GM12878 (cell line): Measurements from ENCODE around the gene HELZ. TPM values are rescaled to one million over a fixed set of nuclear protein-coding genes. Genes with fewer than 3 reads are reported as not detected.
A peak's percentile ranks its signal among the peaks of the same experiment; 100 is the strongest.

Source experiments
- ATAC-seq: fragments of 200-7000 bp; cut with Tn5 transposase; 3 replicates; pipeline ENCODE4 v1.9.1; 2020; ENCODE audit warnings: mild to moderate bottlenecking, moderate library complexity
- BruUV-seq: library from RNA; stranded (reverse); fragments of 400-500 nt; replicated peaks from 2 replicates; lab custom pipeline; 2021; lab: Mats Ljungman, UMichigan
- CTCF ChIA-PET: fragments of 300-600 bp; sonication (Branson Sonifier 250); formaldehyde crosslinking; extraction: SDS; loops from one replicate; lab custom pipeline; 2021; ENCODE audit warnings: inconsistent platforms; lab: Yijun Ruan, JAX
- POLR2A ChIA-PET: fragments of 350-600 bp; formaldehyde crosslinking; extraction: SDS; loops from one replicate; lab custom pipeline; 2021; ENCODE audit warnings: inconsistent platforms; lab: Charles Lee
- RAD21 ChIA-PET: fragments of 300-600 bp; sonication (Branson Sonifier 250); formaldehyde crosslinking; loops from one replicate; lab custom pipeline; 2023; ENCODE audit warnings: antibody characterized with exemption; ENCODE audit not compliant: unreplicated experiment; lab: Charles Lee
- SMC1A ChIA-PET: fragments of 300-600 bp; sonication (Branson Sonifier 250); formaldehyde crosslinking; loops from one replicate; lab custom pipeline; 2023; ENCODE audit not compliant: unreplicated experiment, uncharacterized antibody; lab: Charles Lee
- DNase-seq: peaks from one replicate; pipeline ENCODE4 v3.0.0-alpha.2; 2011; ENCODE audit warnings: low read depth, low spot score
- FAIRE-seq: peaks from 3 replicates; lab custom pipeline; 2011; peaks lifted over from hg19 to GRCh38; lab: Jason Lieb, UNC
- H2AFZ ChIP-seq: 2 replicates; pipeline ENCODE4 v1.6.0; 2011; ENCODE audit warnings: low read depth, low read length, control low read depth; ENCODE audit not compliant: control insufficient read depth
- H3K27ac ChIP-seq: 2 replicates; pipeline ENCODE4 v1.5.1; 2011; ENCODE audit warnings: control low read depth; ENCODE audit not compliant: control insufficient read depth, insufficient read depth
- H3K27me3 ChIP-seq, 2 experiments: replicated peaks in 1 of 2; 2 replicates each; pipeline versions ENCODE4 v1.6.0 to v1.6.1; 2011; ENCODE audit warnings: low read length in 1 of 2; ENCODE audit not compliant: control insufficient read depth in 2 of 2, insufficient read depth in 2 of 2
- H3K36me3 ChIP-seq, 2 experiments: 2 replicates each; pipeline ENCODE4 v1.5.1; 2011; ENCODE audit warnings: low read length in 1 of 2; ENCODE audit not compliant: control insufficient read depth in 2 of 2, insufficient read depth in 2 of 2
- H3K4me1 ChIP-seq: 2 replicates; pipeline ENCODE4 v1.6.1; 2011; ENCODE audit warnings: mild to moderate bottlenecking, low read length, moderate library complexity, mixed read lengths; ENCODE audit not compliant: control insufficient read depth, insufficient read depth
- H3K4me2 ChIP-seq: 2 replicates; pipeline ENCODE4 v1.6.0; 2011; ENCODE audit warnings: control low read depth; ENCODE audit not compliant: control insufficient read depth, insufficient read depth
- H3K4me3 ChIP-seq: fragments of 200-600 bp; sonication (generic); 2 replicates; pipeline ENCODE4 v1.5.1; 2016
- H3K79me2 ChIP-seq: 2 replicates; pipeline ENCODE4 v1.6.0; 2011; ENCODE audit warnings: low read length; ENCODE audit not compliant: control insufficient read depth, insufficient read depth
- H3K9ac ChIP-seq: 2 replicates; pipeline ENCODE4 v1.8.0; 2011; ENCODE audit warnings: low read length, control low read depth, mixed read lengths; ENCODE audit not compliant: control insufficient read depth, insufficient read depth
- H3K9me3 ChIP-seq: replicated peaks from 3 replicates; pipeline ENCODE4 v1.5.1; 2011; ENCODE audit warnings: mild to moderate bottlenecking, low read length; ENCODE audit not compliant: control insufficient read depth, insufficient read depth
- H4K20me1 ChIP-seq: 2 replicates; pipeline ENCODE4 v1.6.0; 2011; ENCODE audit not compliant: control insufficient read depth, insufficient read depth
- ATF2 ChIP-seq: IDR thresholded peaks from 2 replicates; pipeline ENCODE4 v1.6.1; 2012; ENCODE audit warnings: low read length, inconsistent platforms
- BCL11A ChIP-seq: IDR thresholded peaks from 2 replicates; pipeline ENCODE4 v1.6.1; 2011; ENCODE audit warnings: low read depth, low read length
- CREB1 ChIP-seq: IDR thresholded peaks from 2 replicates; pipeline ENCODE4 v1.6.1; 2012; ENCODE audit warnings: low read depth, mild to moderate bottlenecking, inconsistent platforms
- CREM ChIP-seq: IDR thresholded peaks from 2 replicates; pipeline ENCODE4 v1.6.1; 2014; ENCODE audit warnings: antibody characterized with exemption, low read depth
- EP300 ChIP-seq, 2 experiments: fragments of 150-350 bp in 1 of 2; IDR thresholded peaks; 2 replicates each; pipeline ENCODE4 v1.6.1; 2011 to 2012; ENCODE audit warnings: low read depth in 2 of 2, low read length in 2 of 2, borderline replicate concordance in 1 of 2, improper control_type of control experiment in 1 of 2, inconsistent platforms in 1 of 2; ENCODE audit not compliant: control insufficient read depth in 1 of 2
- ETV6 ChIP-seq, 2 experiments: fragments of 450-650 bp in 1 of 2; IDR thresholded peaks in 1 of 2; conservative IDR thresholded peaks in 1 of 2; 2 replicates each; pipeline ENCODE4 v1.6.1; 2014; ENCODE audit warnings: antibody characterized with exemption in 1 of 2, borderline replicate concordance in 1 of 2, low read depth in 1 of 2, mild to moderate bottlenecking in 1 of 2, moderate library complexity in 1 of 2
- FOS ChIP-seq: IDR thresholded peaks from 3 replicates; pipeline ENCODE4 v1.6.1; 2011; ENCODE audit warnings: borderline replicate concordance; ENCODE audit not compliant: insufficient read length; ENCODE audit errors: extremely low read depth
- LARP7 ChIP-seq: fragments of 450-650 bp; IDR thresholded peaks from 2 replicates; pipeline ENCODE4 v1.6.1; 2017; ENCODE audit warnings: mild to moderate bottlenecking
- NFIC ChIP-seq: IDR thresholded peaks from 2 replicates; pipeline ENCODE4 v1.6.1; 2012; ENCODE audit warnings: low read depth, mild to moderate bottlenecking, inconsistent platforms, low read length, moderate library complexity
- RUNX3 ChIP-seq: IDR thresholded peaks from 2 replicates; pipeline ENCODE4 v1.6.1; 2012; ENCODE audit warnings: low read length, inconsistent platforms
- SIX5 ChIP-seq: IDR thresholded peaks from 2 replicates; pipeline ENCODE4 v1.6.1; 2011; ENCODE audit warnings: mild to moderate bottlenecking, low read depth, low read length, moderate library complexity; ENCODE audit not compliant: severe bottlenecking
- SMC3 ChIP-seq: IDR thresholded peaks from 2 replicates; pipeline ENCODE4 v1.6.1; 2011; ENCODE audit warnings: low read length, improper control_type of control experiment, borderline replicate concordance
- SPI1 ChIP-seq: IDR thresholded peaks from 2 replicates; pipeline ENCODE4 v1.6.1; 2011; ENCODE audit warnings: low read depth, mild to moderate bottlenecking, low read length, moderate library complexity, borderline replicate concordance; ENCODE audit not compliant: insufficient read depth
- WGBS: methylation state at CpG from one replicate; pipeline ENCODE4 v1.1.6; 2016; ENCODE audit warnings: low lambda C conversion rate; ENCODE audit not compliant: insufficient replicate concordance, insufficient coverage; ENCODE audit errors: missing lambda C conversion rate; 5-methylcytosine and 5-hydroxymethylcytosine counted together
- in situ Hi-C: fragments of 300-500 bp; cut with MboI; formaldehyde crosslinking; loops from 9 replicates; pipeline ENCODE4 v1.14.3; 2018; ENCODE audit warnings: mixed read lengths
- intact Hi-C: fragments of 100-400 bp; cut with micrococcal nuclease; formaldehyde crosslinking; loops from one replicate; pipeline ENCODE4 v1.14.2; 2022; ENCODE audit not compliant: unreplicated experiment
- polyA plus RNA-seq, 11 experiments: library from polyadenylated mRNA; depleted of rRNA in 4 of 11; unstranded in 6 of 11; stranded (reverse) in 5 of 11; fragments of >200 nt; fragmentation: Nextera tagmentation in 4 of 11; fragmentation: Illumina TruSeq in 1 of 11; extraction: Ambion mirVana in 4 of 11; extraction: Trizol in 1 of 11; gene quantifications; 1 replicate in 1 of 11; 2 replicates in 10 of 11; pipeline versions ENCODE4 v1.2.1 to v1.2.3, GENCODE V29; 2011 to 2016; ENCODE audit warnings: inconsistent platforms in 2 of 11, missing spikeins in 2 of 11, low read depth in 1 of 11
- total RNA-seq, 4 experiments: library from RNA; depleted of rRNA in 3 of 4; stranded (reverse); fragments of >200 nt in 3 of 4; fragmentation: Illumina TruSeq in 1 of 4; extraction: Trizol in 1 of 4; gene quantifications; 2 replicates each; pipeline versions ENCODE4 v1.2.1 to v1.2.3, GENCODE V29; 2013 to 2021
- TF ChIP-seq, protein P1 (sequence below): fragments of 450-650 bp; IDR thresholded peaks from 2 replicates; pipeline ENCODE4 v1.6.1; 2017; ENCODE audit warnings: mild to moderate bottlenecking, moderate library complexity
- TF ChIP-seq, protein P2 (sequence below): IDR thresholded peaks from 2 replicates; pipeline ENCODE4 v1.6.1; 2011; ENCODE audit warnings: mild to moderate bottlenecking, low read depth, low read length, moderate library complexity; ENCODE audit not compliant: insufficient replicate concordance

The HELZ gene
- total and polyA plus RNA-seq, 10 of the 15 experiments (the other 5 are each of a cell fraction or from before 2014, with no cell fraction given): 1.5 to 36.8 (median 19.1) TPM

GRCh38 chr17:67082107-67082506, 162.9 kb downstream of the HELZ start:
- CTCF ChIA-PET: interaction anchor here (0.5 to 3.1 kb wide), 38 partner anchors 8 to 376 kb away, joined by 3 to 29 read pairs (median 5); no protein-coding TSS in a partner anchor
- H4K20me1 ChIP-seq: no peaks in the 10 kb centered on the region
- H3K79me2 ChIP-seq: no peaks in the 10 kb centered on the region; the same call in 1 of the 2 replicates
- no peak overlapping the region for H3K9ac ChIP-seq
- no peak overlapping the region for H2AFZ ChIP-seq
- no TSS peak for BruUV-seq
- RAD21 ChIA-PET: interaction anchor here (0.9 to 2.8 kb wide), 18 partner anchors 9 to 368 kb away, joined by 3 to 19 read pairs (median 5); no protein-coding TSS in a partner anchor
- SMC1A ChIA-PET: interaction anchor here (0.7 to 2.6 kb wide), 31 partner anchors 9 to 516 kb away, joined by 3 to 14 read pairs (median 4); no protein-coding TSS in a partner anchor
- peak; percentile 90 for ATAC-seq
- peaks cover 2 to 10% of the 10 kb centered on the region in 2 experiments for H3K36me3 ChIP-seq
- intact Hi-C loops: loop anchor here (2.0 to 5.0 kb wide), 4 partner anchors 47 to 367 kb away; no protein-coding TSS in a partner anchor
- FAIRE-seq: no peak
- H3K27me3 ChIP-seq: no peaks in the 10 kb centered on the region
- H3K27ac ChIP-seq: no peak overlapping the region
- 0% methylated on average over 1 of the region's 1 CpG for WGBS
- in situ Hi-C loops: no loop called here
- POLR2A ChIA-PET: interaction anchor here (0.5 to 1.5 kb wide), 4 partner anchors 32 to 585 kb away, joined by 3 to 4 read pairs (median 3); no protein-coding TSS in a partner anchor
- DNase-seq: peak; percentile 26
- H3K4me1 ChIP-seq: peaks cover 15% of the 10 kb centered on the region
- H3K9me3 ChIP-seq: no peaks in the 10 kb centered on the region
- peak overlapping the region; percentile 5; the same call in 1 of the 2 replicates for H3K4me2 ChIP-seq
- H3K4me3 ChIP-seq: no peak overlapping the region
- TF ChIP-seq EP300 (IDR thresholded peaks at IDR 0.05; ENCODE audit: borderline replicate concordance in 1 of 2, control insufficient read depth in 1 of 2, low read depth in 2 of 2, low read length in 2 of 2): 0 out of 4 replicates have a peak, but pooled peaks of 1 of the 2 experiments have one; percentile 37
- TF ChIP-seq, protein P1, sequence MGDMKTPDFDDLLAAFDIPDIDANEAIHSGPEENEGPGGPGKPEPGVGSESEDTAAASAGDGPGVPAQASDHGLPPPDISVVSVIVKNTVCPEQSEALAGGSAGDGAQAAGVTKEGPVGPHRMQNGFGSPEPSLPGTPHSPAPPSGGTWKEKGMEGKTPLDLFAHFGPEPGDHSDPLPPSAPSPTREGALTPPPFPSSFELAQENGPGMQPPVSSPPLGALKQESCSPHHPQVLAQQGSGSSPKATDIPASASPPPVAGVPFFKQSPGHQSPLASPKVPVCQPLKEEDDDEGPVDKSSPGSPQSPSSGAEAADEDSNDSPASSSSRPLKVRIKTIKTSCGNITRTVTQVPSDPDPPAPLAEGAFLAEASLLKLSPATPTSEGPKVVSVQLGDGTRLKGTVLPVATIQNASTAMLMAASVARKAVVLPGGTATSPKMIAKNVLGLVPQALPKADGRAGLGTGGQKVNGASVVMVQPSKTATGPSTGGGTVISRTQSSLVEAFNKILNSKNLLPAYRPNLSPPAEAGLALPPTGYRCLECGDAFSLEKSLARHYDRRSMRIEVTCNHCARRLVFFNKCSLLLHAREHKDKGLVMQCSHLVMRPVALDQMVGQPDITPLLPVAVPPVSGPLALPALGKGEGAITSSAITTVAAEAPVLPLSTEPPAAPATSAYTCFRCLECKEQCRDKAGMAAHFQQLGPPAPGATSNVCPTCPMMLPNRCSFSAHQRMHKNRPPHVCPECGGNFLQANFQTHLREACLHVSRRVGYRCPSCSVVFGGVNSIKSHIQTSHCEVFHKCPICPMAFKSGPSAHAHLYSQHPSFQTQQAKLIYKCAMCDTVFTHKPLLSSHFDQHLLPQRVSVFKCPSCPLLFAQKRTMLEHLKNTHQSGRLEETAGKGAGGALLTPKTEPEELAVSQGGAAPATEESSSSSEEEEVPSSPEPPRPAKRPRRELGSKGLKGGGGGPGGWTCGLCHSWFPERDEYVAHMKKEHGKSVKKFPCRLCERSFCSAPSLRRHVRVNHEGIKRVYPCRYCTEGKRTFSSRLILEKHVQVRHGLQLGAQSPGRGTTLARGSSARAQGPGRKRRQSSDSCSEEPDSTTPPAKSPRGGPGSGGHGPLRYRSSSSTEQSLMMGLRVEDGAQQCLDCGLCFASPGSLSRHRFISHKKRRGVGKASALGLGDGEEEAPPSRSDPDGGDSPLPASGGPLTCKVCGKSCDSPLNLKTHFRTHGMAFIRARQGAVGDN: no peak
- TF ChIP-seq SPI1: peak; percentile 55; the same call in 1 of the 2 replicates
- TF ChIP-seq BCL11A: 0 out of 2 replicates have a peak, but pooled peaks have one; percentile 6
- TF ChIP-seq RUNX3: peak; percentile 96
- no peak for TF ChIP-seq FOS
- no peak for TF ChIP-seq ATF2
- no peak for TF ChIP-seq ETV6 (conservative IDR thresholded peaks at IDR 0.05 in 1 of 2, IDR thresholded peaks at IDR 0.05 in 1 of 2; ENCODE audit: borderline replicate concordance in 1 of 2, low read depth in 1 of 2)
- TF ChIP-seq SMC3: peak; percentile 41; the same call in 1 of the 2 replicates
- no peak for TF ChIP-seq LARP7
- no peak for TF ChIP-seq CREB1
- no peak for TF ChIP-seq CREM
- TF ChIP-seq SIX5: peak; percentile 2
- TF ChIP-seq NFIC: peak; percentile 62; the same call in 1 of the 2 replicates
- TF ChIP-seq, protein P2, sequence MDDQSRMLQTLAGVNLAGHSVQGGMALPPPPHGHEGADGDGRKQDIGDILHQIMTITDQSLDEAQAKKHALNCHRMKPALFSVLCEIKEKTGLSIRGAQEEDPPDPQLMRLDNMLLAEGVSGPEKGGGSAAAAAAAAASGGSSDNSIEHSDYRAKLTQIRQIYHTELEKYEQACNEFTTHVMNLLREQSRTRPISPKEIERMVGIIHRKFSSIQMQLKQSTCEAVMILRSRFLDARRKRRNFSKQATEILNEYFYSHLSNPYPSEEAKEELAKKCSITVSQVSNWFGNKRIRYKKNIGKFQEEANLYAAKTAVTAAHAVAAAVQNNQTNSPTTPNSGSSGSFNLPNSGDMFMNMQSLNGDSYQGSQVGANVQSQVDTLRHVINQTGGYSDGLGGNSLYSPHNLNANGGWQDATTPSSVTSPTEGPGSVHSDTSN: no peak
